ENCODE measurements around the gene TBC1D2B.

DNA sequence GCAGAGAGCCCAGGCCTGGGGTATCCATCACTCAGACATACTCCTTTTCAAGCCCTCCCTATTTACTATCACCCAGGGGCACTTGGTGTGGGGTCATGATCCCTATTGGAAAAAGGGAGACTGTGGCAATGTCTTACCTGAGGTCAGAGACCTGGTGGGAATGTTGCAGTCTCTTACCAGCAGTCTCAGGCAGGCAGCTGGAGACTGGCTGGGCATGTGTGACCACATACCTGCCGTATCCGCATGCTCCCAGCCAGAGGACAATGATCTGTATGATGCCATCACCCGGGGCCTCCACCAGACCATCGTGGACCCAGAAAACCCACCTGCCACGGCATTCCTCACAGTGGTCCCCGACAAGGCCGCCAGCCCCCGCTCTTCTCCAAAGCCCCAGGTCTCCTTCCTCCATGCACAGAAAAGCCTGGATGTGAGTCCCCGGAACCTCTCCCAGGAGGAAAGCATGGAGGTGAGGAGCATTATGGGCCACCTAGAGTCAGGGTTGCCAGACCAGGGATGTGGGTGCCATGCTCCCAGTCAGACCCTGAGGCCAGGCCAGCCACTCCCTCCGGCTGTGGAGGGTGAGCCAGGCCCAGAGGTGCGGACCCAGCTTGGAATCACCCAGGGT lies 20.7 kb upstream of the TBC1D2B start:
- TF ChIP-seq, protein P1, sequence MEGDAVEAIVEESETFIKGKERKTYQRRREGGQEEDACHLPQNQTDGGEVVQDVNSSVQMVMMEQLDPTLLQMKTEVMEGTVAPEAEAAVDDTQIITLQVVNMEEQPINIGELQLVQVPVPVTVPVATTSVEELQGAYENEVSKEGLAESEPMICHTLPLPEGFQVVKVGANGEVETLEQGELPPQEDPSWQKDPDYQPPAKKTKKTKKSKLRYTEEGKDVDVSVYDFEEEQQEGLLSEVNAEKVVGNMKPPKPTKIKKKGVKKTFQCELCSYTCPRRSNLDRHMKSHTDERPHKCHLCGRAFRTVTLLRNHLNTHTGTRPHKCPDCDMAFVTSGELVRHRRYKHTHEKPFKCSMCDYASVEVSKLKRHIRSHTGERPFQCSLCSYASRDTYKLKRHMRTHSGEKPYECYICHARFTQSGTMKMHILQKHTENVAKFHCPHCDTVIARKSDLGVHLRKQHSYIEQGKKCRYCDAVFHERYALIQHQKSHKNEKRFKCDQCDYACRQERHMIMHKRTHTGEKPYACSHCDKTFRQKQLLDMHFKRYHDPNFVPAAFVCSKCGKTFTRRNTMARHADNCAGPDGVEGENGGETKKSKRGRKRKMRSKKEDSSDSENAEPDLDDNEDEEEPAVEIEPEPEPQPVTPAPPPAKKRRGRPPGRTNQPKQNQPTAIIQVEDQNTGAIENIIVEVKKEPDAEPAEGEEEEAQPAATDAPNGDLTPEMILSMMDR (IDR thresholded peaks at IDR 0.05) = no peak
- no peak for TF ChIP-seq POLR2A (IDR thresholded peaks at IDR 0.05)

Measured in heart left ventricle (tissue), 13 donors.